Sigmoid colon (tissue), 7 donors: ENCODE measurements around the gene BNIP5. TPM values are rescaled to one million over a fixed set of nuclear protein-coding genes. Genes with fewer than 3 reads are reported as not detected.

Source experiments
- DNase-seq: peaks from one replicate; pipeline ENCODE4 v3.0.0-alpha.2; 2019
- H3K27ac ChIP-seq, 4 donors: fragments of 200-600 bp; sonication (generic); one replicate each; pipeline ENCODE4 v1.5.1; 2016 to 2019; ENCODE audit warnings: mild to moderate bottlenecking in 1 of 4
- H3K27me3 ChIP-seq, 3 donors: fragments of 200-600 bp; sonication (generic); one replicate each; pipeline ENCODE4 v1.5.1; 2019; ENCODE audit warnings: mild to moderate bottlenecking in 1 of 3
- H3K36me3 ChIP-seq, 4 donors: fragments of 200-600 bp; sonication (generic); one replicate each; pipeline ENCODE4 v1.5.1; 2016 to 2019
- H3K4me1 ChIP-seq, 4 donors: fragments of 200-600 bp; sonication (generic); one replicate each; pipeline ENCODE4 v1.5.1; 2017 to 2019
- H3K4me3 ChIP-seq, 4 donors: fragments of 200-600 bp; sonication (generic); one replicate each; pipeline ENCODE4 v1.5.1; 2017 to 2019; ENCODE audit warnings: mild to moderate bottlenecking in 2 of 4, moderate library complexity in 1 of 4
- H3K9me3 ChIP-seq, 4 donors: fragments of 200-600 bp in 3 of 4; sonication (generic) in 3 of 4; one replicate each; pipeline versions ENCODE4 v1.5.1 to v1.6.1; 2013 to 2019
- EP300 ChIP-seq, 4 donors: sonication (generic); formaldehyde crosslinking; IDR thresholded peaks; one replicate each; pipeline ENCODE4 v1.6.1; 2017; ENCODE audit warnings: antibody characterized with exemption in 4 of 4
- POLR2A ChIP-seq, 2 donors: fragments of 450-650 bp; IDR thresholded peaks; one replicate each; pipeline ENCODE4 v1.6.1; 2016; ENCODE audit warnings: antibody characterized with exemption in 2 of 2, mild to moderate bottlenecking in 2 of 2, moderate library complexity in 2 of 2
- POLR2AphosphoS5 ChIP-seq, 4 donors: sonication (generic); formaldehyde crosslinking; IDR thresholded peaks; one replicate each; pipeline ENCODE4 v1.6.1; 2017; ENCODE audit warnings: antibody characterized with exemption in 4 of 4
- WGBS, 2 donors: extraction: QIAGEN DNeasy Blood & Tissue Kit; methylation state at CpG; one replicate each; pipeline ENCODE4 v1.1.7; 2013; 5-methylcytosine and 5-hydroxymethylcytosine counted together
- intact Hi-C: fragments of 100-400 bp; cut with DNase I; formaldehyde crosslinking; loops from one replicate; pipeline ENCODE4 v1.15.1; 2023
- polyA plus RNA-seq, 3 donors: library from polyadenylated mRNA; stranded (reverse); fragments of 200-250 nt; gene quantifications; one replicate each; pipeline ENCODE4 v1.2.3, GENCODE V29; 2013
- total RNA-seq, 4 donors: library from RNA; depleted of rRNA; stranded (reverse); fragments of >200 nt; gene quantifications; one replicate each; pipeline ENCODE4 v1.1.0, GENCODE V29; 2016
- TF ChIP-seq, protein P1 (sequence below), 4 experiments: fragments of 450-650 bp in 3 of 4; fragments of 200-600 bp in 1 of 4; IDR thresholded peaks; one replicate each; pipeline ENCODE4 v1.5.1; 2016 to 2019; ENCODE audit warnings: antibody characterized with exemption in 4 of 4, mild to moderate bottlenecking in 3 of 4, moderate library complexity in 2 of 4
- donor health status: healthy with polysubstance abuse.
- donor health status: Bipolar disorder and iron deficiency.
- donor health status: healthy.

Gene BNIP5
- total and polyA plus RNA-seq, 7 donors = 5.5 to 9.0 (median 8.6) TPM; not detected in 4

- Histone ChIP-seq H3K27me3 (no peaks in the 10 kb centered on the region), H3K36me3 (no peaks in the 10 kb centered on the region), H3K4me3 (no peak overlapping the region), H3K27ac (no peak overlapping the region), H3K9me3 (no peaks in the 10 kb centered on the region), H3K4me1 (no peaks in the 10 kb centered on the region)
- 65 to 72% methylated on average over 5 of the region's 5 CpGs for WGBS, 2 donors
- TF ChIP-seq POLR2AphosphoS5 (IDR thresholded peaks at IDR 0.05) (no peak), EP300 (IDR thresholded peaks at IDR 0.05) (no peak), POLR2A (IDR thresholded peaks at IDR 0.05) (no peak)
- TF ChIP-seq, protein P1, sequence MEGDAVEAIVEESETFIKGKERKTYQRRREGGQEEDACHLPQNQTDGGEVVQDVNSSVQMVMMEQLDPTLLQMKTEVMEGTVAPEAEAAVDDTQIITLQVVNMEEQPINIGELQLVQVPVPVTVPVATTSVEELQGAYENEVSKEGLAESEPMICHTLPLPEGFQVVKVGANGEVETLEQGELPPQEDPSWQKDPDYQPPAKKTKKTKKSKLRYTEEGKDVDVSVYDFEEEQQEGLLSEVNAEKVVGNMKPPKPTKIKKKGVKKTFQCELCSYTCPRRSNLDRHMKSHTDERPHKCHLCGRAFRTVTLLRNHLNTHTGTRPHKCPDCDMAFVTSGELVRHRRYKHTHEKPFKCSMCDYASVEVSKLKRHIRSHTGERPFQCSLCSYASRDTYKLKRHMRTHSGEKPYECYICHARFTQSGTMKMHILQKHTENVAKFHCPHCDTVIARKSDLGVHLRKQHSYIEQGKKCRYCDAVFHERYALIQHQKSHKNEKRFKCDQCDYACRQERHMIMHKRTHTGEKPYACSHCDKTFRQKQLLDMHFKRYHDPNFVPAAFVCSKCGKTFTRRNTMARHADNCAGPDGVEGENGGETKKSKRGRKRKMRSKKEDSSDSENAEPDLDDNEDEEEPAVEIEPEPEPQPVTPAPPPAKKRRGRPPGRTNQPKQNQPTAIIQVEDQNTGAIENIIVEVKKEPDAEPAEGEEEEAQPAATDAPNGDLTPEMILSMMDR (IDR thresholded peaks at IDR 0.05) = no peak
- DNase-seq = no peak
- intact Hi-C loops = no loop called here
These were observed 40.9 kb upstream of the BNIP5 start for GRCh38 chr6:36377594-36377993.

- no peak overlapping the region for H3K27ac ChIP-seq
- no peak for DNase-seq
- no peaks in the 10 kb centered on the region for H3K9me3 ChIP-seq
- no peak for TF ChIP-seq POLR2AphosphoS5 (IDR thresholded peaks at IDR 0.05)
- no peak for TF ChIP-seq POLR2A (IDR thresholded peaks at IDR 0.05)
- no peak for TF ChIP-seq EP300 (IDR thresholded peaks at IDR 0.05)
- H3K27me3 ChIP-seq = no peaks in the 10 kb centered on the region
- intact Hi-C loops = no loop called here
- WGBS, 2 donors = 93 to 96% methylated on average over 8 of the region's 8 CpGs
- no peaks in the 10 kb centered on the region for H3K4me1 ChIP-seq
- no peaks in the 10 kb centered on the region for H3K36me3 ChIP-seq
- no peak overlapping the region for H3K4me3 ChIP-seq
These were observed 40.1 kb upstream of the BNIP5 start for GRCh38 chr6:36376742-36377141.

- TF ChIP-seq, protein P1 (IDR thresholded peaks at IDR 0.05) = no peak
- no peak for TF ChIP-seq POLR2AphosphoS5 (IDR thresholded peaks at IDR 0.05)
- no peak for TF ChIP-seq EP300 (IDR thresholded peaks at IDR 0.05)
- no peak for TF ChIP-seq POLR2A (IDR thresholded peaks at IDR 0.05)
- no peak for DNase-seq
- Histone ChIP-seq H3K27ac (no peak overlapping the region), H3K9me3 (no peaks in the 10 kb centered on the region), H3K27me3 (no peaks in the 10 kb centered on the region), H3K36me3 (no peaks in the 10 kb centered on the region), H3K4me1 (no peaks in the 10 kb centered on the region), H3K4me3 (no peak overlapping the region)
- WGBS, 2 donors = 96% methylated on average over 8 of the region's 8 CpGs
- intact Hi-C loops = no loop called here
These were observed 39.5 kb upstream of the BNIP5 start for GRCh38 chr6:36376183-36376582.

DNA sequence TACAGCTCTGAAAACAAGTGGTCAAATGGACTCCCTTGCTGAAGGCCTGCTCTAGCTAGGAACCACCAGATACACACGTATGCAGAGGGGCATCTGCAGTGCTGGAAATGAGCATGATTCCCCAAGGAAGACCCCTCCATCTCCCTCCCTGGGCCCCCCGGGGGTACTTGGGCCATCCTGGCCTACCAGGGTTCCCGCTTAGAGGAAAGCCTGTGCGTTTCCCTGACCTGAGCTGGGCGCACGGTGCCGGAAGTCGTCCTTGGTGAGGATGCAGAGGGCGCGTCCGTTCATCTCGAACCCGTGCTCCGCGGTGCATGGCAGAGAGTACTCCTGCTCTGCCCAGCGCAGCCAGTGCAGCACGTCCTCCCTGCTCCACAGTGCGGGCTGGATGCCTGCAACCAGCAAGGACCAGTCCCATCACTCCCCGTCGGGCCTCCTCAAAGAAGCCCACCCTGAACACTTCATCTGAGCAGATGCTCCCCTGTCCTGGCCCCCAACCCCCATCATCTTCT, 39.0 kb upstream of the BNIP5 start:
- H3K9me3 ChIP-seq = no peaks in the 10 kb centered on the region
- DNase-seq = no peak
- WGBS, 2 donors = 94 to 96% methylated on average over 20 of the region's 20 CpGs
- intact Hi-C loops = no loop called here
- no peak overlapping the region for H3K27ac ChIP-seq
- H3K36me3 ChIP-seq = no peaks in the 10 kb centered on the region
- H3K4me3 ChIP-seq = no peak overlapping the region
- H3K4me1 ChIP-seq = no peaks in the 10 kb centered on the region
- H3K27me3 ChIP-seq = no peaks in the 10 kb centered on the region
- TF ChIP-seq POLR2AphosphoS5 (IDR thresholded peaks at IDR 0.05) = no peak
- TF ChIP-seq, protein P1 (IDR thresholded peaks at IDR 0.05) = no peak
- TF ChIP-seq EP300 (IDR thresholded peaks at IDR 0.05) = no peak
- no peak for TF ChIP-seq POLR2A (IDR thresholded peaks at IDR 0.05)

- TF ChIP-seq POLR2AphosphoS5 (IDR thresholded peaks at IDR 0.05) = no peak
- intact Hi-C loops = no loop called here
- no peaks in the 10 kb centered on the region for H3K9me3 ChIP-seq
- whole genome bisulfite sequencing, 2 donors = 91 to 92% methylated on average over 8 of the region's 8 CpGs
- no peak overlapping the region for H3K27ac ChIP-seq
- H3K27me3 ChIP-seq = no peaks in the 10 kb centered on the region
- no peak for DNase-seq
- no peak overlapping the region for H3K4me3 ChIP-seq
- H3K36me3 ChIP-seq = no peaks in the 10 kb centered on the region
- H3K4me1 ChIP-seq = no peaks in the 10 kb centered on the region
These were observed 38.3 kb upstream of the BNIP5 start for GRCh38 chr6:36374972-36375371.

GRCh38 chr6:36374194-36374593, 37.5 kb upstream of the BNIP5 start:
- H3K36me3 ChIP-seq = no peaks in the 10 kb centered on the region
- no peaks in the 10 kb centered on the region for H3K4me1 ChIP-seq
- no peaks in the 10 kb centered on the region for H3K9me3 ChIP-seq
- WGBS, 2 donors = 92 to 97% methylated on average over 4 of the region's 4 CpGs
- DNase-seq = no peak
- TF ChIP-seq POLR2A (IDR thresholded peaks at IDR 0.05) = no peak
- TF ChIP-seq EP300 (IDR thresholded peaks at IDR 0.05) = no peak
- TF ChIP-seq POLR2AphosphoS5 (IDR thresholded peaks at IDR 0.05) = no peak
- TF ChIP-seq, protein P1 (IDR thresholded peaks at IDR 0.05) = no peak
- H3K4me3 ChIP-seq = no peak overlapping the region
- intact Hi-C loops = no loop called here
- no peak overlapping the region for H3K27ac ChIP-seq
- H3K27me3 ChIP-seq = no peaks in the 10 kb centered on the region
